Measurements from ENCODE around the gene CEP192.
"Not testable (repeated sequence)": the region's sequence is repeated elsewhere in the genome, so short reads cannot be mapped to it uniquely, and the experiment has no call there.

The CEP192 gene

DNA sequence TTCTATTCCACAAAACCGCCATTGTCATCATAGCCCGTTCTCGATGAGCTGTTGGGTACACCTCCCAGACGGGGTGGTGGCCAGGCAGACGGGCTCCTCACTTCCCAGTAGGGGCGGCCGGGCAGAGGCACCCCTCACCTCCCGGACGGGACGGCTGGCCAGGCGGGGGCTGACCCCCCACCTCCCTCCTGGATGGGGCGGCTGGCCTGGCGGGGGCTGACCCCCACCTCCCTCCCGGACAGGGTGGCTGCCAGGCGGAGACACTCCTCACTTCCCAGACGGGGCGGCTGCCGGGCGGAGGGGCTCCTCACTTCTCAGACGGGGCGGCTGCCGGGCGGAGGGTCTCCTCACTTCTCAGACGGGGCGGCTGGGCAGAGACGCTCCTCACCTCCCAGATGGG, 106.9 kb downstream of the CEP192 start:
- not testable (repeated sequence) for DNase-seq (ENCODE audit: low read depth in 2 of 2, low spot score in 1 of 2)

- DNase-seq (ENCODE audit: low read depth in 2 of 2, low spot score in 1 of 2): no peak
Observed at GRCh38 chr18:13099113-13099512, 108.0 kb downstream of the CEP192 start.

DNA sequence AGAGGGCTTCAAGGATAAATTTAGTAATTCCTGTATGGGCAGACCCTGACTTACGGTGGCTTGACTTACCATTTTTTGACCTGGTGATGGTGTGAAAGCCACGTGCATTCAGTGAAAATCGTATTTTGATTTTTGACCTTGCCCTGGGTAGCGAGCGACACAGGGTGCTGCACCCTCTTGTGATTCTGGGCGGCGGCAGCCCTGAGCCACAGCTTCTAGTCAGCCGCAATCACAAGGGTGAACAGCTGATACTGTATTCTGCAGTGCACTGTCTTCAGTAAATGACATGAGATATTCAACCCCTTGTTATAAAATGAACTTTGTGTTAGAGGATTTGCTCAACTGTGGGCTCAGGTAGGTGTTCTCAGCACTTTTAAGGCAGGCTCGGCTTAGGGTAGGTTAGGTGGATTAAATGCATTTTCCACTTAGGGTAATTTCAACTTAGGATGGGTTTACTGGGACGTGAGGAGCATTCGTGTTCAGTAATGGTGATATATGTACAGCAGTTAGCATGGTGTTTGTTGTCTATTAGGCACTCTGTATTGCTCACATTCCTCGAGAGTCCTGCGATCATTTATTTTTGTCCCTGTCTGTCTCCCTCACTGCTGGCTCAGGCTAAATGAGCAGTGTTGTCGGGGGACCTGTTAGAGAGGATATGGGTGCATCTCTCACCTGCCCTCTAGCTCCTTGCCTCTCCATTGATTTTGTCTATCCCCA, 109.9 kb downstream of the CEP192 start:
- no peak for DNase-seq (ENCODE audit: low read depth in 2 of 2, low spot score in 1 of 2)

GRCh38 chr18:13101659-13102197, 110.6 kb downstream of the CEP192 start:
- no peak for DNase-seq (ENCODE audit: low read depth in 2 of 2, low spot score in 1 of 2)

DNA sequence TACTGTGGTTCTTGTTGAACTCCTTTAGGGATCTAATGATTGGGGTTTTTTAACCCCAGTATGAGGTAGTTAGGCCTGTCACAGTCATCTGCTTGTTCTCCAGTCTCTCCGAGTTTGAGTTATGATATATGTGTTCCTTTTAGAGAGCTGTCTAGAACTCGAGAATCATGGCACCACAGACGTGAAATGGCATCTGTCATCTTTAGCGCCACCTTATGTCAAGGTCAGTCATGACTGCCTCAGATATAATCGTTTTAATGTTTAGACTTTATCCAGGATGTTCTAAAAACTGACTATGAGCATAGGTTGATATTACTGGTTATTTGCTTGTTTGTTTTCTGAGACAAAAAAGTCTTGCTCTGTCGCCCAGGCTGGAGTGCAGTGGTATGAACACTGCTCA, 112.2 kb downstream of the CEP192 start:
- DNase-seq (ENCODE audit: low read depth in 2 of 2, low spot score in 1 of 2): no peak

DNA sequence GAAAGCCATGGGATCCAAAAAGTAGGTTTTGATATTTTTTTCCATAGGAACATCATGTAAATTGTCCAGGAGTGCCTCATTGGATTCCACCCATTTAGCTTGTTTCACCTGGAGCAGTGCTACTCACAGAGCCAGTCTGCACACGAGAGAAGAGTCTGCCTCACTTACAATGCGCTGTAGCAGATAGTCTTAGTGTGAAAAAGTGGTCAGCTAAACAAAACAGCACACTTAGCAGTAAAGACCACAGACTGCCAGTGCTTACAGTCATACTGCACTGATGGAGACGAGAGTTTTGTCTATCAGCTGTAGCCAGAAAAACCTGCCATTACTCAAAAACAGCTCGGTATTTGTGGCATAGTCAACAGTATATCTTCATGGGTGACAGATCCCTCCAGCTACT, 113.9 kb downstream of the CEP192 start:
- DNase-seq (ENCODE audit: low read depth in 2 of 2, low spot score in 1 of 2): no peak

- no peak for DNase-seq (ENCODE audit: low read depth in 2 of 2, low spot score in 1 of 2)
Observed at GRCh38 chr18:13107074-13107473, 115.9 kb downstream of the CEP192 start.

DNA sequence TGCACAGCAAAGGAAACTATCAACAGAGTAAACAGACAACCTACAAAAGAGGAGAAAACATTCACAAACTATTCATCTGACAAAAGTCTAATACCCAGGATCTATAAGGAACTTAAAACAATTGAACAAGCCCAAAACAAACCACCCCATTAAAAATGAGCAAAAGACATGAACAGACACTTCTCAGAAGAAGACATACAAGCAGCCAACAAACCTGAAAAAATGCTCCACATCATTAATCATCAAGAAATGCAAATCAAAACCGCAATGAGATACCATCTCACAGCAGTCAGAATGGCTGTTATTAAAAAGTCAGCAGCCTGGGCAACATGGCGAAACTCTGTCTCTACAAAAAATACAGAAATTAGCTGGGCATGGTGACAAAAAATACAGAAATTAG, 117.2 kb downstream of the CEP192 start:
- DNase-seq (ENCODE audit: low read depth in 2 of 2, low spot score in 1 of 2): no peak

GRCh38 chr18:13110559-13110958, 119.4 kb downstream of the CEP192 start:
- no peak for DNase-seq (ENCODE audit: low read depth in 2 of 2, low spot score in 1 of 2)

DNA sequence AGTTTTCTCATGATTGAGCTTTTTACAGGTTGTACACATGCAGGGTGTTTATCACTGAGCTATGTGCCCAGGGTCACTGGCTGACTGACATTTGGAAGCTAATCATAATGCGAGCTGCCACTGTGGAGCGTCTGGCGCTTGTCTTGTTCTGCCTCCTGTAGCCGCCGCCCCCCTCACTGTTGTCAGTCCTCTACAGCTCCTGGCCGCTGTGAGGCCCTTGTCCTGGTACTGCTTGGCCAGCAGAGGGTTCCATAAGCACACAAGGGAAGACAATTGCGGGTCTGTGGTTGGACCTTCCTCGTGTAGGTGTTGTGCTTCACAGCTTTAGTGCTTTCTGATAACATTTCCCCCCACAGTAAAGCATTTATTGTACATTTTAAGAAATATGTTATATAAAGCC, 121.8 kb downstream of the CEP192 start:
- DNase-seq (ENCODE audit: low read depth in 2 of 2, low spot score in 1 of 2): no peak

GRCh38 chr18:13120255-13120654, 129.1 kb downstream of the CEP192 start:
- DNase-seq (ENCODE audit: low read depth in 2 of 2, low spot score in 1 of 2): no peak

GRCh38 chr18:13120983-13121441, 129.8 kb downstream of the CEP192 start:
- DNase-seq (ENCODE audit: low read depth in 2 of 2, low spot score in 1 of 2): no peak

- DNase-seq (ENCODE audit: low read depth in 2 of 2, low spot score in 1 of 2): no peak
Observed at GRCh38 chr18:13124411-13124810, 133.2 kb downstream of the CEP192 start.

- no peak for DNase-seq (ENCODE audit: low read depth in 2 of 2, low spot score in 1 of 2)
Observed at GRCh38 chr18:13125191-13125590, 134.0 kb downstream of the CEP192 start.

DNA sequence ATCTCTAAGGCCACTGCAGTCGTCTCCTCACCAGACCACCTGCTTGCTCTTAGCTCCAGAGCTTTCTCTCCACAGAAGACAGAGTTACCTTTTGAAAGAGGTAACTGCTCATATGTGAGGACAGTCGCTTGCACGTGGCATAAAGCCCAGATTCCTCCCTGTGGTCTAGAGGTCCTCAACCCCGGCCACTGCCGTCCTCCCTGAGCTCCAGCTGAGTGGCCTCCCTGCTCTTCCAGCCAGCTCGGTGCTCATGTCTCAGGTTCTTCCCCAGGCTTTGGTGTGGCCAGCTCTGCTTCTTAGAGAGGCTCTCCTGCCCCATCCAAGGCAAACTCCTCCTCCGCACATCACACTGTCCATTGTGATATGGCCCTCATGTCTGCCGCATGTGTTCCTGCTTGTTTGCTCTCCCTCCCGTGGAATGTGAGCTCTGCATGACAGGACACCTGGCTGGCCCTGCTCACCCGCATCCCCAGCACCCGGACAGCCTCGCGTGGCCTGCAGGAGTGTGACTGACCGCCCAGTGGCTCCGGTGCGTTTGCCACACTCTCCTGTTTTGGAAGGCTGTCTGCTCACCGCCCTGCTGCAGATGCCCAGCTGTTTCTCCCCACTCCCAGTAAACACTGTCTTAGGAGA, 135.9 kb downstream of the CEP192 start:
- DNase-seq (ENCODE audit: low read depth in 2 of 2, low spot score in 1 of 2): no peak

- no peak for DNase-seq (ENCODE audit: low read depth in 2 of 2, low spot score in 1 of 2)
Observed at GRCh38 chr18:13131283-13131682, 140.1 kb downstream of the CEP192 start.

GRCh38 chr18:13134551-13135401, 143.6 kb downstream of the CEP192 start:
- DNase-seq (ENCODE audit: low read depth in 2 of 2, low spot score in 1 of 2): no peak

GRCh38 chr18:13136056-13136903, 145.1 kb downstream of the CEP192 start:
- no peak for DNase-seq (ENCODE audit: low read depth in 2 of 2, low spot score in 1 of 2)

GRCh38 chr18:13136904-13137669, 145.9 kb downstream of the CEP192 start:
- DNase-seq (ENCODE audit: low read depth in 2 of 2, low spot score in 1 of 2): no peak

Data from stimulated activated CD8-positive, alpha-beta memory T cell treated with anti-CD3 and anti-CD28 coated beads, Interleukin-4, amount 100 ng/mL, for 4 hours (primary cell).